K562 (cell line): ENCODE results near the gene STIM1. TPM values are rescaled to one million over a fixed set of nuclear protein-coding genes. Genes with fewer than 3 reads are reported as not detected.
A peak's percentile ranks its signal among the peaks of the same experiment; 100 is the strongest.

ENCODE experiments used
- ARID4B ChIP-seq: sonication (generic); formaldehyde crosslinking; IDR thresholded peaks from 2 replicates; pipeline ENCODE4 v1.8.0; 2022; ENCODE audit warnings: mild to moderate bottlenecking, missing genetic modification reagents
- ATF7 ChIP-seq: fragments of 450-650 bp; IDR thresholded peaks from 2 replicates; pipeline ENCODE4 v1.7.1; 2014; ENCODE audit warnings: mild to moderate bottlenecking, moderate library complexity
- CREB1 ChIP-seq, 2 experiments: sonication (generic) in 1 of 2; formaldehyde crosslinking in 1 of 2; IDR thresholded peaks; 2 replicates each; pipeline versions ENCODE4 v1.6.1 to v1.8.0; 2012 to 2022; ENCODE audit warnings: inconsistent platforms in 1 of 2, mild to moderate bottlenecking in 1 of 2, missing genetic modification reagents in 1 of 2, moderate library complexity in 1 of 2
- ELK1 ChIP-seq: sonication (generic); formaldehyde crosslinking; IDR thresholded peaks from 2 replicates; pipeline ENCODE4 v1.8.1; 2022; ENCODE audit warnings: missing genetic modification reagents
- ELK3 ChIP-seq: fragments of 450-650 bp; formaldehyde crosslinking; IDR thresholded peaks from 2 replicates; pipeline ENCODE4 v1.4.0; 2020; ENCODE audit warnings: mild to moderate bottlenecking
- EP300 ChIP-seq: IDR thresholded peaks from 2 replicates; pipeline ENCODE4 v1.6.1; 2012; ENCODE audit warnings: low read length, improper control_type of control experiment
- FOXK2 ChIP-seq, 2 experiments: fragments of 450-650 bp; IDR thresholded peaks in 1 of 2; conservative IDR thresholded peaks in 1 of 2; 2 replicates each; pipeline ENCODE4 v1.6.1; 2016; ENCODE audit warnings: low read depth in 2 of 2, mild to moderate bottlenecking in 1 of 2
- KLF13 ChIP-seq: fragments of 450-650 bp; IDR thresholded peaks from 2 replicates; pipeline ENCODE4 v1.6.1; 2016; ENCODE audit warnings: missing genetic modification characterization, low read depth, mild to moderate bottlenecking, missing compliant biosample characterization, moderate library complexity, borderline replicate concordance
- MLLT1 ChIP-seq, 2 experiments: fragments of 450-650 bp; IDR thresholded peaks; 2 replicates each; pipeline ENCODE4 v1.6.1; 2016
- NR2C1 ChIP-seq, 2 experiments: fragments of 450-650 bp; IDR thresholded peaks; 2 replicates each; pipeline ENCODE4 v1.6.1; 2017; ENCODE audit warnings: mild to moderate bottlenecking in 2 of 2, antibody characterized with exemption in 1 of 2, inconsistent platforms in 1 of 2, missing compliant biosample characterization in 1 of 2, missing genetic modification characterization in 1 of 2
- PTRF ChIP-seq: fragments of 450-650 bp; IDR thresholded peaks from 2 replicates; pipeline ENCODE4 v1.6.1; 2016; ENCODE audit warnings: mild to moderate bottlenecking, missing genetic modification characterization, missing compliant biosample characterization
- RBM34 ChIP-seq: fragments of 200-400 bp; formaldehyde crosslinking; IDR thresholded peaks from 2 replicates; pipeline ENCODE4 v1.6.1; 2018; ENCODE audit warnings: low read length, borderline replicate concordance; ENCODE audit not compliant: insufficient read depth
- SMARCB1 ChIP-seq: IDR thresholded peaks from 2 replicates; pipeline ENCODE4 v1.6.1; 2011; ENCODE audit warnings: improper control_type of control experiment, low read depth; ENCODE audit not compliant: insufficient read length
- SNAPC5 ChIP-seq: fragments of 250-450 bp; sonication (Bioruptor Pico); IDR thresholded peaks from 2 replicates; pipeline ENCODE4 v1.8.0; 2021; ENCODE audit warnings: moderate library complexity, mild to moderate bottlenecking, inconsistent platforms
- TAF1 ChIP-seq: IDR thresholded peaks from 2 replicates; pipeline ENCODE4 v1.6.1; 2011; ENCODE audit warnings: mild to moderate bottlenecking, low read length, moderate library complexity; ENCODE audit not compliant: insufficient read depth, control insufficient read depth, severe bottlenecking; ENCODE audit errors: extremely low read depth
- XRCC5 ChIP-seq: fragments of 200-400 bp; formaldehyde crosslinking; IDR thresholded peaks from 2 replicates; pipeline ENCODE4 v1.6.1; 2017; ENCODE audit warnings: low read depth, mild to moderate bottlenecking, low read length
- ZBTB34 ChIP-seq: fragments of 250-450 bp; sonication (Bioruptor Pico); IDR thresholded peaks from 2 replicates; pipeline ENCODE4 v1.8.0; 2021; ENCODE audit warnings: mild to moderate bottlenecking, moderate library complexity
- ZFP36 ChIP-seq: fragments of 150-350 bp; IDR thresholded peaks from 2 replicates; pipeline ENCODE4 v1.6.1; 2018; ENCODE audit warnings: low read length, low read depth; ENCODE audit not compliant: partially characterized antibody
- ZNF444 ChIP-seq: fragments of 250-450 bp; sonication (Bioruptor Pico); IDR thresholded peaks from 2 replicates; pipeline ENCODE4 v1.4.0; 2020; ENCODE audit warnings: mild to moderate bottlenecking, moderate library complexity
- polyA plus RNA-seq, 8 experiments: library from polyadenylated mRNA; depleted of rRNA in 4 of 8; stranded (reverse) in 5 of 8; unstranded in 3 of 8; fragments of >200 nt; fragmentation: Nextera tagmentation in 2 of 8; fragmentation: Illumina TruSeq in 1 of 8; extraction: Ambion mirVana in 2 of 8; extraction: Trizol in 1 of 8; gene quantifications; 2 replicates each; pipeline versions ENCODE4 v1.2.1 to v1.2.3, GENCODE V29; 2011 to 2014; ENCODE audit warnings: inconsistent platforms in 1 of 8, missing spikeins in 1 of 8
- total RNA-seq, 7 experiments: library from RNA; depleted of rRNA in 6 of 7; stranded (reverse); fragments of >200 nt in 6 of 7; fragmentation: Illumina TruSeq in 2 of 7; extraction: Trizol in 2 of 7; gene quantifications; 2 replicates each; pipeline versions ENCODE4 v1.2.1 to v1.2.3, GENCODE V29; 2011 to 2021; ENCODE audit warnings: low replicate concordance in 1 of 7

STIM1 gene
- total and polyA plus RNA-seq, 9 of the 15 experiments (the other 6 are each of a cell fraction or from before 2014, with no cell fraction given) = 7.7 to 50.5 (median 22.5) TPM

- TF ChIP-seq PTRF (tag) = no peak
- TF ChIP-seq MLLT1 (IDR thresholded peaks at IDR 0.05) = no peak
- TF ChIP-seq NR2C1 (IDR thresholded peaks at IDR 0.05) = no peak
- no peak for TF ChIP-seq NR2C1 (tag; IDR thresholded peaks at IDR 0.05)
- no peak for TF ChIP-seq ELK3
- no peak for TF ChIP-seq ELK1 (CRISPR knock-in tag)
- TF ChIP-seq RBM34 = no peak
- no peak for TF ChIP-seq KLF13 (tag)
- TF ChIP-seq EP300 = no peak
- no peak for TF ChIP-seq CREB1 (IDR thresholded peaks at IDR 0.05)
- TF ChIP-seq CREB1 (CRISPR knock-in tag; IDR thresholded peaks at IDR 0.05) = no peak
- no peak for TF ChIP-seq SMARCB1
- no peak for TF ChIP-seq ZFP36
- no peak for TF ChIP-seq SNAPC5 (CRISPR knock-in tag)
- TF ChIP-seq ZBTB34 = no peak
- TF ChIP-seq TAF1 = no peak
- TF ChIP-seq ARID4B (CRISPR knock-in tag) = no peak
- peak; percentile 94 for TF ChIP-seq ATF7
- TF ChIP-seq FOXK2 (conservative IDR thresholded peaks at IDR 0.05 in 1 of 2, IDR thresholded peaks at IDR 0.05 in 1 of 2; ENCODE audit: low read depth in 2 of 2) = peak in 1 of 2 experiments; percentile 87; a peak in 2 of 4 replicates
- TF ChIP-seq ZNF444 (CRISPR knock-in tag) = no peak
- no peak for TF ChIP-seq XRCC5
Observed at GRCh38 chr11:3854660-3854976, 846 bp upstream of the STIM1 start (continued).
